Measurements from ENCODE around the gene NPTX1.

DNA sequence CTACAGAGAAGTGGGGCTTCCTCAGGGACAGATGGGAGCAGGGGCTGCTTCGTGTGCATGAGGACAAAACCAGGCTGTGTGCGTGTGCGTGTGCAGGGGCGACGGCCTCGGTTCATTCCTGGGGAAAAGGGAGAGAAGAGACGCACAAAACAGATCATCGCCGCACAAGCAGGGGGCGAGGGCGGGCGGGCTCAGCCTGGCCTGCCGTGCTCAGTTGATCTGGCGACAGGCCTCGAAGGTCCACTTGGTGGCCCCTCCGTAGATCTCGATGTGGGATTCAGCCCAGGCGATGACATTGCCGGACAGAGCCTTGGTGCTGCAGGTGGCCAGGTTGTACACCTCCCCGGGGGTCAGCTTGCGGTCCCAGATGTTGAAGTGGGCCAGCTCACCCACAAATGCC, 5.8 kb downstream of the NPTX1 start:
- TF ChIP-seq, protein P1, sequence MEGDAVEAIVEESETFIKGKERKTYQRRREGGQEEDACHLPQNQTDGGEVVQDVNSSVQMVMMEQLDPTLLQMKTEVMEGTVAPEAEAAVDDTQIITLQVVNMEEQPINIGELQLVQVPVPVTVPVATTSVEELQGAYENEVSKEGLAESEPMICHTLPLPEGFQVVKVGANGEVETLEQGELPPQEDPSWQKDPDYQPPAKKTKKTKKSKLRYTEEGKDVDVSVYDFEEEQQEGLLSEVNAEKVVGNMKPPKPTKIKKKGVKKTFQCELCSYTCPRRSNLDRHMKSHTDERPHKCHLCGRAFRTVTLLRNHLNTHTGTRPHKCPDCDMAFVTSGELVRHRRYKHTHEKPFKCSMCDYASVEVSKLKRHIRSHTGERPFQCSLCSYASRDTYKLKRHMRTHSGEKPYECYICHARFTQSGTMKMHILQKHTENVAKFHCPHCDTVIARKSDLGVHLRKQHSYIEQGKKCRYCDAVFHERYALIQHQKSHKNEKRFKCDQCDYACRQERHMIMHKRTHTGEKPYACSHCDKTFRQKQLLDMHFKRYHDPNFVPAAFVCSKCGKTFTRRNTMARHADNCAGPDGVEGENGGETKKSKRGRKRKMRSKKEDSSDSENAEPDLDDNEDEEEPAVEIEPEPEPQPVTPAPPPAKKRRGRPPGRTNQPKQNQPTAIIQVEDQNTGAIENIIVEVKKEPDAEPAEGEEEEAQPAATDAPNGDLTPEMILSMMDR (IDR thresholded peaks at IDR 0.05; ENCODE audit: insufficient read depth, low read length) = no peak
- no peak for TF ChIP-seq POLR2AphosphoS5 (IDR thresholded peaks at IDR 0.05; ENCODE audit: low read depth)
